HG03060 (cell line): ENCODE data around the gene TBC1D2B.

Experiments used
- ATAC-seq: cut with Tn5 transposase; IDR thresholded peaks from one replicate; pipeline ENCODE4 v1.9.1; 2021; ENCODE audit warnings: low read depth, moderate number of reproducible peaks; ENCODE audit not compliant: unreplicated experiment

The TBC1D2B gene

GRCh38 chr15:78098131-78098755 lies 20.7 kb upstream of the TBC1D2B start:
- no peak for ATAC-seq

- no peak for ATAC-seq
These were observed 20.2 kb upstream of the TBC1D2B start for GRCh38 chr15:78097667-78098066.

GRCh38 chr15:78093242-78094020 lies 15.9 kb upstream of the TBC1D2B start:
- ATAC-seq, result no peak

- ATAC-seq, result no peak
These were observed 14.9 kb upstream of the TBC1D2B start, which contains the start of gene SH2D7 for GRCh38 chr15:78092261-78093041. Gene SH2D7, plus strand, starts transcription at chr15:78092561. Its CDS starts 24 bp downstream, at chr15:78092585.

- ATAC-seq, result no peak
These were observed 13.0 kb upstream of the TBC1D2B start for GRCh38 chr15:78090422-78091063.

- no peak for ATAC-seq
These were observed 11.2 kb upstream of the TBC1D2B start for GRCh38 chr15:78088773-78089080.

- no peak for ATAC-seq
These were observed 10.7 kb upstream of the TBC1D2B start for GRCh38 chr15:78087951-78088772.

- no peak for ATAC-seq
These were observed 8.4 kb upstream of the TBC1D2B start for GRCh38 chr15:78085928-78086327.

- no peak for ATAC-seq
These were observed 6.9 kb upstream of the TBC1D2B start for GRCh38 chr15:78084449-78084750.

- ATAC-seq, result no peak
These were observed 6.4 kb upstream of the TBC1D2B start for GRCh38 chr15:78083687-78084448.

- ATAC-seq, result no peak
These were observed 5.7 kb upstream of the TBC1D2B start for GRCh38 chr15:78083186-78083585.

GRCh38 chr15:78082743-78083110 lies 5.2 kb upstream of the TBC1D2B start:
- no peak for ATAC-seq

GRCh38 chr15:78082106-78082742 lies 4.7 kb upstream of the TBC1D2B start:
- no peak for ATAC-seq

- ATAC-seq, result no peak
These were observed 2.6 kb upstream of the TBC1D2B start for GRCh38 chr15:78080088-78080460.

- no peak for ATAC-seq
These were observed 2.0 kb upstream of the TBC1D2B start for GRCh38 chr15:78079298-78080087.

GRCh38 chr15:78077871-78078210 lies 330 bp upstream of the TBC1D2B start:
- ATAC-seq, result no peak

- ATAC-seq, result no peak
These were observed 1.1 kb downstream of the TBC1D2B start for GRCh38 chr15:78076231-78077052.
